Glutamatergic neuron (in vitro differentiated cells): ENCODE measurements around the gene HYOU1. TPM values are rescaled to one million over a fixed set of nuclear protein-coding genes. Genes with fewer than 3 reads are reported as not detected.
A peak's percentile ranks its signal among the peaks of the same experiment; 100 is the strongest.
"Not testable (repeated sequence)": the region's sequence is repeated elsewhere in the genome, so short reads cannot be mapped to it uniquely, and the experiment has no call there.

ENCODE experiments used
- DNase-seq: peaks from one replicate; pipeline ENCODE4 v3.0.0; 2022
- H3K27ac Mint-ChIP-seq: one replicate; pipeline ENCODE4 v1.8.0; 2020; ENCODE audit warnings: mild to moderate bottlenecking, mixed read lengths, inconsistent platforms; ENCODE audit not compliant: unreplicated experiment
- H3K27me3 Mint-ChIP-seq: one replicate; pipeline ENCODE4 v1.8.0; 2020; ENCODE audit warnings: mild to moderate bottlenecking, moderate library complexity, mixed read lengths, inconsistent platforms; ENCODE audit not compliant: unreplicated experiment
- H3K36me3 Mint-ChIP-seq: one replicate; pipeline ENCODE4 v1.8.0; 2020; ENCODE audit warnings: mild to moderate bottlenecking, mixed read lengths, inconsistent platforms; ENCODE audit not compliant: unreplicated experiment
- H3K4me1 Mint-ChIP-seq: one replicate; pipeline ENCODE4 v1.8.0; 2020; ENCODE audit warnings: mild to moderate bottlenecking, low read depth, mixed read lengths, inconsistent platforms; ENCODE audit not compliant: unreplicated experiment
- H3K4me3 Mint-ChIP-seq: one replicate; pipeline ENCODE4 v1.8.0; 2020; ENCODE audit warnings: mild to moderate bottlenecking, mixed read lengths, inconsistent platforms; ENCODE audit not compliant: unreplicated experiment
- H3K9me3 Mint-ChIP-seq: one replicate; pipeline ENCODE4 v1.8.0; 2020; ENCODE audit warnings: mild to moderate bottlenecking, moderate library complexity, mixed read lengths, inconsistent platforms; ENCODE audit not compliant: unreplicated experiment
- total RNA-seq: library from RNA; stranded (reverse); fragmentation: NEBNext Ultra II Directional; extraction: Animal tissue kit (Norgen Biotek cat#: 25700); gene quantifications from one replicate; pipeline ENCODE4 v1.2.1, GENCODE V29; 2021; ENCODE audit not compliant: unreplicated experiment
- TF ChIP-seq, protein P1 (sequence below): fragments of 200-600 bp; sonication (generic); IDR thresholded peaks from one replicate; pipeline ENCODE4 v1.5.0; 2021; ENCODE audit not compliant: partially characterized antibody, unreplicated experiment

HYOU1 gene
- total RNA-seq, 1 donor from 2014 or later: 193 TPM

DNA sequence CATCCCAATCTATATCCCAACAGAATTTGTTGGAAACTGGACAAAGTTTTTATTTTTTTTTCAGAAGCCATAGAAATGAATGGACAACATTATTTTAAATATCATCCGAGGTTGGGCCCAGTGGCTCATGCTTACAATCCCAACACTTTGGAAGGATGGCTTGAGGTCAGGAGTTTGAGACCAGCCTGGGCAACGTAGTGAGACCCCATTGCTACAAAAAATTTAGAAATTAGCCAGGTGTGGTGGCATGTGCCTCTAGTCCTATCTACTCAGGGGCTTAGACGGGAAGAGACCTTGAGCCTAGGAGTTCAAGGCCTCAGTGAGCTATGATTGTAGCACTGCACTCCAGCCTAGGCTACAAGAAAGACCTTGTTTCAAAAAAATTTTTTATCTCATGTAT, 22.2 kb downstream of the HYOU1 start:
- H3K4me3 Mint-ChIP-seq: no peak overlapping the region
- no peaks in the 10 kb centered on the region for H3K9me3 Mint-ChIP-seq
- H3K27me3 Mint-ChIP-seq: peaks cover 2% of the 10 kb centered on the region
- DNase-seq: no peak
- H3K4me1 Mint-ChIP-seq: peaks cover under 1% of the 10 kb centered on the region
- no peak overlapping the region for H3K27ac Mint-ChIP-seq
- no peaks in the 10 kb centered on the region for H3K36me3 Mint-ChIP-seq
- TF ChIP-seq, protein P1, sequence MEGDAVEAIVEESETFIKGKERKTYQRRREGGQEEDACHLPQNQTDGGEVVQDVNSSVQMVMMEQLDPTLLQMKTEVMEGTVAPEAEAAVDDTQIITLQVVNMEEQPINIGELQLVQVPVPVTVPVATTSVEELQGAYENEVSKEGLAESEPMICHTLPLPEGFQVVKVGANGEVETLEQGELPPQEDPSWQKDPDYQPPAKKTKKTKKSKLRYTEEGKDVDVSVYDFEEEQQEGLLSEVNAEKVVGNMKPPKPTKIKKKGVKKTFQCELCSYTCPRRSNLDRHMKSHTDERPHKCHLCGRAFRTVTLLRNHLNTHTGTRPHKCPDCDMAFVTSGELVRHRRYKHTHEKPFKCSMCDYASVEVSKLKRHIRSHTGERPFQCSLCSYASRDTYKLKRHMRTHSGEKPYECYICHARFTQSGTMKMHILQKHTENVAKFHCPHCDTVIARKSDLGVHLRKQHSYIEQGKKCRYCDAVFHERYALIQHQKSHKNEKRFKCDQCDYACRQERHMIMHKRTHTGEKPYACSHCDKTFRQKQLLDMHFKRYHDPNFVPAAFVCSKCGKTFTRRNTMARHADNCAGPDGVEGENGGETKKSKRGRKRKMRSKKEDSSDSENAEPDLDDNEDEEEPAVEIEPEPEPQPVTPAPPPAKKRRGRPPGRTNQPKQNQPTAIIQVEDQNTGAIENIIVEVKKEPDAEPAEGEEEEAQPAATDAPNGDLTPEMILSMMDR: no peak

DNA sequence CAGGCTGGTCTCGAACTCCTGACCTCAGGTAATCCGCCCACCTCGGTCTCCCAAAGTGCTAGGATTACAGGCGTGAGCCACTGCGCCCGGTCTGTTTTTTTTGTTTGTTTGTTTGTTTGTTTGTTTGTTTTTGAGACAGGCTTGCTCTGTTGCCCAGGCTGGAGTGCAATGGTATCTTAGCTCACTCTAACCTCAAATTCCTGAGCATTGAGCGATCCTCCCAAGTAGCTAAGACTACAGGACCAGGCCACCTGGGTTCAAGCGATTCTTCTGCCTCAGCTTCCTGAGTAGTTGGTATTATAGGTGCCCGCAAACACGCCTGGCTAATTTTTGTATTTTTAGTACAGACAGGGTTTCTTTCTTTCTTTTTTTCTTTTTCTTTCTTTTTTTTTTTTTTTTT, 23.6 kb downstream of the HYOU1 start:
- not testable (repeated sequence) for H3K27me3 Mint-ChIP-seq, H3K36me3 Mint-ChIP-seq, H3K27ac Mint-ChIP-seq, DNase-seq, H3K4me3 Mint-ChIP-seq, H3K9me3 Mint-ChIP-seq
- H3K4me1 Mint-ChIP-seq: peaks cover 11% of the 10 kb centered on the region

DNA sequence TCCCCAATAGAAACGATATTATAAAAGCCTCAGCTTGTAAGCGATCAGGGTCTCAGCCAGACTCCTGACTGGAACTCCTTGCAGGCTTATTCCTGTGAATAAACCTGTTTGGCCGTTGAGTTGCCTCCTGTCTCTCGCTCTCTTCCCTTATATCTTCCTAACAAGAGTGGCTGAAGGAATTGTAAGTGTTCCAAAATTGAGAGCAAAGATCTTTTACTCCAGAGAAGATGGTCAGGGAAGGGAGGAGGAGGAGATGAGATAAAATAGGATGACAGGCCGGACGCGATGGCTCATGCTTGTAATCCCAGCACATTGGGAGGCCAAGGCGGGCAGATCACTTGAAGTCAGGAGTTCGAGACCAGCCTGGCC, 25.1 kb downstream of the HYOU1 start:
- peaks cover 3% of the 10 kb centered on the region for H3K9me3 Mint-ChIP-seq
- H3K27ac Mint-ChIP-seq: no peak overlapping the region
- no peak for DNase-seq
- H3K27me3 Mint-ChIP-seq: peaks cover 5% of the 10 kb centered on the region
- TF ChIP-seq, protein P1: no peak
- no peak overlapping the region for H3K4me3 Mint-ChIP-seq
- peaks cover 11% of the 10 kb centered on the region for H3K4me1 Mint-ChIP-seq
- H3K36me3 Mint-ChIP-seq: no peaks in the 10 kb centered on the region

DNA sequence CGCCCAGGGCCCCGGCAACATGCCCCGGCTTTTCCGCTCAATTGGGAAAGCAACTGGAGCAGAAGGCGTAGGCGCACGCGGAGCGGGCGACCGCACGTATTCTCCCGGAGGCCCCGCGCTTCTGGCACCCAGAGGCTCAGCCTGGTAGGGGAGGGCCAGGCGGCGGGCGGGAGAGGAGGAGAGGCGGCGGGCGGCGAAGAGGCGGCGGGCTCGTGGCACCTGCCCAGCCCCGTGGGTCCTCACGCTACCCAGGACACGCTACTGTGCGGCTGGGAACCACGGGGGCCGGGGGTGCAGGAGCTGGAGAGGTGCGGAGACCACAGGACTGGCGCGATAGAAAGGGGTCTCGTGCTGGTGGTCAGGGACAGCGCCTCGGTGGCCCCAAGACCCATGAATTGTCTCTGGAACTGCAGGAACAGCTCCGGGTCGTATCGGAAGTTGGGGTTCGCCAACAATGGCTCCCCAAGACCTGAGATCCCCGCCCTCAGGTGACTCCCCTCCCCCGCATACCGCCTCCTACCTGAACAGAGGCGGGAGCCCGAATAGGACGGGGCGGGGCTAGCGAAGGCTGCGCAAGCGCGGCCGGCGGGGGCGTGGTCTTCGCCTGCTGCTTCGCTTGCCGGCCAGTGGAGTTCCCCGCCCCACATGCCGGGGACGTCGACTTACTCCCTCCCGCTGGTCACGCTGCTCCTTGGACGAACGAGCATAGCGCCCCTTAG, 26.5 kb downstream of the HYOU1 start, which contains the start of gene SLC37A4:
Gene SLC37A4 (minus strand): TSS at position 549 of the 719 bp plus-strand sequence.
- TF ChIP-seq, protein P1: no peak
- Mint-ChIP-seq H3K9me3 (peaks cover 3% of the 10 kb centered on the region), H3K4me3 (peak within 1 kb of the TSS; percentile 86), H3K27ac (peak within 1 kb of the TSS; percentile 34), H3K36me3 (no peaks in the 10 kb centered on the region), H3K27me3 (peaks cover 5% of the 10 kb centered on the region), H3K4me1 (peaks cover 11% of the 10 kb centered on the region)
- peak; percentile 98 for DNase-seq

DNA sequence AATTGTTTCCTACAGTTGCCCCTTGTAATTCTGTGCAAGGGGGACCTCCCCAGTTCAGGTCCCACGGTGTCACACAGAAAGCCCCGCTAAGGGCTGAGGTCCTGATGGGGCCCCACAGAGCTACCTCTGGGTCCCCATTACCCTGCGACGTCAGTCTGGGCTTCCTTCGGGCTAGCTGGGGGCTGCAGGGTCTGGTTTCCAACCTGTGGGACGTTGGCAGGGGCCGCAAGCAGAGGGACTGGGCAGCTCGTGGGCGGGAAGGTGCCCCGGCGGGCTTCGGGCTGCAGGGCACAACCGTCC, 27.0 kb downstream of the HYOU1 start:
- no peak for DNase-seq
- Mint-ChIP-seq H3K36me3 (no peaks in the 10 kb centered on the region), H3K27ac (no peak overlapping the region)

More for the DNA sequence above, 27.0 kb downstream of the HYOU1 start:
- Mint-ChIP-seq H3K4me1 (peaks cover 11% of the 10 kb centered on the region), H3K9me3 (peaks cover 3% of the 10 kb centered on the region), H3K27me3 (peaks cover 5% of the 10 kb centered on the region), H3K4me3 (peak overlapping the region; percentile 86)
- TF ChIP-seq, protein P1: no peak
